ENCODE measurements around the gene AGPAT2. TPM values are rescaled to one million over a fixed set of nuclear protein-coding genes. Genes with fewer than 3 reads are reported as not detected.

AGPAT2 gene
- total RNA-seq, 1 experiment from 2014 or later = 40.2 TPM

DNA sequence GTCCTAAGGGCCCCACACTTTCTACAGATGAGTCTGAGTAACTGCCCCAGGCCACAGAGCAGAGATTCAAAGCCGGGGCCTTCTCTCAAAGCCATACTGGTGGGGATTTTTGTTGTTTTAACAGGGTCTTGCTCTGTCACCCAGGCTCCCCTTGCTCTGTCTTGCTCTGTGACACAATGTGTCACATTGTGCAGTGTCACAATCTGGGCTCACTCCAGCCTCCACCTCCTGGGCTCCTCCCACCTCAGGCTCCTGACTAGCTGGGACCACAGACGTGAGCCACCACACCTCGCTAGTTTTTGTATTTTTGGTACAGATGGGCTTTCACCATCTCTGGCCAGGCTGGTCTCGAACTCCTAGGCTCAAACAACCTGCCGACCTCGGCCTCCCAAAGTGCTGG, 8.6 kb downstream of the AGPAT2 start (continued):
- TF ChIP-seq, protein P1, sequence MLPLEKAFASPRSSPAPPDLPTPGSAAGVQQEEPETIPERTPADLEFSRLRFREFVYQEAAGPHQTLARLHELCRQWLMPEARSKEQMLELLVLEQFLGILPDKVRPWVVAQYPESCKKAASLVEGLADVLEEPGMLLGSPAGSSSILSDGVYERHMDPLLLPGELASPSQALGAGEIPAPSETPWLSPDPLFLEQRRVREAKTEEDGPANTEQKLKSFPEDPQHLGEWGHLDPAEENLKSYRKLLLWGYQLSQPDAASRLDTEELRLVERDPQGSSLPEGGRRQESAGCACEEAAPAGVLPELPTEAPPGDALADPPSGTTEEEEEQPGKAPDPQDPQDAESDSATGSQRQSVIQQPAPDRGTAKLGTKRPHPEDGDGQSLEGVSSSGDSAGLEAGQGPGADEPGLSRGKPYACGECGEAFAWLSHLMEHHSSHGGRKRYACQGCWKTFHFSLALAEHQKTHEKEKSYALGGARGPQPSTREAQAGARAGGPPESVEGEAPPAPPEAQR (CRISPR knock-in tag; IDR thresholded peaks at IDR 0.05) = no peak
- no peak for TF ChIP-seq ZNF263 (CRISPR knock-in tag; IDR thresholded peaks at IDR 0.05; ENCODE audit: low read depth)
- TF ChIP-seq, protein P2, sequence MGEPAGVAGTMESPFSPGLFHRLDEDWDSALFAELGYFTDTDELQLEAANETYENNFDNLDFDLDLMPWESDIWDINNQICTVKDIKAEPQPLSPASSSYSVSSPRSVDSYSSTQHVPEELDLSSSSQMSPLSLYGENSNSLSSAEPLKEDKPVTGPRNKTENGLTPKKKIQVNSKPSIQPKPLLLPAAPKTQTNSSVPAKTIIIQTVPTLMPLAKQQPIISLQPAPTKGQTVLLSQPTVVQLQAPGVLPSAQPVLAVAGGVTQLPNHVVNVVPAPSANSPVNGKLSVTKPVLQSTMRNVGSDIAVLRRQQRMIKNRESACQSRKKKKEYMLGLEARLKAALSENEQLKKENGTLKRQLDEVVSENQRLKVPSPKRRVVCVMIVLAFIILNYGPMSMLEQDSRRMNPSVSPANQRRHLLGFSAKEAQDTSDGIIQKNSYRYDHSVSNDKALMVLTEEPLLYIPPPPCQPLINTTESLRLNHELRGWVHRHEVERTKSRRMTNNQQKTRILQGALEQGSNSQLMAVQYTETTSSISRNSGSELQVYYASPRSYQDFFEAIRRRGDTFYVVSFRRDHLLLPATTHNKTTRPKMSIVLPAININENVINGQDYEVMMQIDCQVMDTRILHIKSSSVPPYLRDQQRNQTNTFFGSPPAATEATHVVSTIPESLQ (CRISPR knock-in tag; IDR thresholded peaks at IDR 0.05) = no peak
- no peak for TF ChIP-seq FOXJ3 (CRISPR knock-in tag; IDR thresholded peaks at IDR 0.05; ENCODE audit: borderline replicate concordance)
- TF ChIP-seq, protein P3, sequence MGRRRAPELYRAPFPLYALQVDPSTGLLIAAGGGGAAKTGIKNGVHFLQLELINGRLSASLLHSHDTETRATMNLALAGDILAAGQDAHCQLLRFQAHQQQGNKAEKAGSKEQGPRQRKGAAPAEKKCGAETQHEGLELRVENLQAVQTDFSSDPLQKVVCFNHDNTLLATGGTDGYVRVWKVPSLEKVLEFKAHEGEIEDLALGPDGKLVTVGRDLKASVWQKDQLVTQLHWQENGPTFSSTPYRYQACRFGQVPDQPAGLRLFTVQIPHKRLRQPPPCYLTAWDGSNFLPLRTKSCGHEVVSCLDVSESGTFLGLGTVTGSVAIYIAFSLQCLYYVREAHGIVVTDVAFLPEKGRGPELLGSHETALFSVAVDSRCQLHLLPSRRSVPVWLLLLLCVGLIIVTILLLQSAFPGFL (CRISPR knock-in tag; IDR thresholded peaks at IDR 0.05; ENCODE audit: borderline replicate concordance) = no peak
- TF ChIP-seq, protein P4, sequence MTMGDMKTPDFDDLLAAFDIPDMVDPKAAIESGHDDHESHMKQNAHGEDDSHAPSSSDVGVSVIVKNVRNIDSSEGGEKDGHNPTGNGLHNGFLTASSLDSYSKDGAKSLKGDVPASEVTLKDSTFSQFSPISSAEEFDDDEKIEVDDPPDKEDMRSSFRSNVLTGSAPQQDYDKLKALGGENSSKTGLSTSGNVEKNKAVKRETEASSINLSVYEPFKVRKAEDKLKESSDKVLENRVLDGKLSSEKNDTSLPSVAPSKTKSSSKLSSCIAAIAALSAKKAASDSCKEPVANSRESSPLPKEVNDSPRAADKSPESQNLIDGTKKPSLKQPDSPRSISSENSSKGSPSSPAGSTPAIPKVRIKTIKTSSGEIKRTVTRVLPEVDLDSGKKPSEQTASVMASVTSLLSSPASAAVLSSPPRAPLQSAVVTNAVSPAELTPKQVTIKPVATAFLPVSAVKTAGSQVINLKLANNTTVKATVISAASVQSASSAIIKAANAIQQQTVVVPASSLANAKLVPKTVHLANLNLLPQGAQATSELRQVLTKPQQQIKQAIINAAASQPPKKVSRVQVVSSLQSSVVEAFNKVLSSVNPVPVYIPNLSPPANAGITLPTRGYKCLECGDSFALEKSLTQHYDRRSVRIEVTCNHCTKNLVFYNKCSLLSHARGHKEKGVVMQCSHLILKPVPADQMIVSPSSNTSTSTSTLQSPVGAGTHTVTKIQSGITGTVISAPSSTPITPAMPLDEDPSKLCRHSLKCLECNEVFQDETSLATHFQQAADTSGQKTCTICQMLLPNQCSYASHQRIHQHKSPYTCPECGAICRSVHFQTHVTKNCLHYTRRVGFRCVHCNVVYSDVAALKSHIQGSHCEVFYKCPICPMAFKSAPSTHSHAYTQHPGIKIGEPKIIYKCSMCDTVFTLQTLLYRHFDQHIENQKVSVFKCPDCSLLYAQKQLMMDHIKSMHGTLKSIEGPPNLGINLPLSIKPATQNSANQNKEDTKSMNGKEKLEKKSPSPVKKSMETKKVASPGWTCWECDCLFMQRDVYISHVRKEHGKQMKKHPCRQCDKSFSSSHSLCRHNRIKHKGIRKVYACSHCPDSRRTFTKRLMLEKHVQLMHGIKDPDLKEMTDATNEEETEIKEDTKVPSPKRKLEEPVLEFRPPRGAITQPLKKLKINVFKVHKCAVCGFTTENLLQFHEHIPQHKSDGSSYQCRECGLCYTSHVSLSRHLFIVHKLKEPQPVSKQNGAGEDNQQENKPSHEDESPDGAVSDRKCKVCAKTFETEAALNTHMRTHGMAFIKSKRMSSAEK (CRISPR knock-in tag; IDR thresholded peaks at IDR 0.05; ENCODE audit: borderline replicate concordance) = no peak
- TF ChIP-seq, protein P5, sequence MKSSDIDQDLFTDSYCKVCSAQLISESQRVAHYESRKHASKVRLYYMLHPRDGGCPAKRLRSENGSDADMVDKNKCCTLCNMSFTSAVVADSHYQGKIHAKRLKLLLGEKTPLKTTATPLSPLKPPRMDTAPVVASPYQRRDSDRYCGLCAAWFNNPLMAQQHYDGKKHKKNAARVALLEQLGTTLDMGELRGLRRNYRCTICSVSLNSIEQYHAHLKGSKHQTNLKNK (CRISPR knock-in tag; IDR thresholded peaks at IDR 0.05) = no peak
- TF ChIP-seq NFE2L1 (CRISPR knock-in tag; IDR thresholded peaks at IDR 0.05) = no peak

DNA sequence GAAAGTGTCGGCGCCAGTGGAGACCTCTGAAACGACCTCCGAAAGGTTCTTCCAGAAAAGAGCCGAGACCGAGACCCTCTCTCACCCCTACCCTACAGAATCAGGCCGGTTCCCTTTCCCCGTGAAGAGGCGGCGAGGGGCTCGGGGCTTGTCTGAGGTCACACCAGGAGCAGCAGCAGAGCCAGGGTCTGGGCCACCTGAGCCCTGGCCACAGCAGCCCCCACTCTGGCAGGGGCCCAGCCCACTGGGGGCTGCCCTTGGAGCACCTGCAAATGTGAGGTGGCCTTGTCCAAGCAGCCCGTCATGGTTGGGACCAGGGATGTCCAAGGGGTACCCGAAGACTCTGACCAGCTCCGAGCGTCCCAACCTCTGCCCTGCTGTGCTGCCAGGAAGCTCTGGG, 9.2 kb downstream of the AGPAT2 start:
- Mint-ChIP-seq H3K36me3 (no peaks in the 10 kb centered on the region), H3K27me3 (ENCODE audit: low read depth) (no peaks in the 10 kb centered on the region), H3K9me3 (no peaks in the 10 kb centered on the region), H3K4me1 (peaks cover 5% of the 10 kb centered on the region; the same call in 1 of the 2 replicates), H3K27ac (no peak overlapping the region), H3K4me3 (no peak overlapping the region)
- ATAC-seq (no peak), DNase-seq (ENCODE audit: low spot score) (no peak)
- POLR2A ChIA-PET = no interaction called here
- CTCF ChIA-PET = no interaction called here
- TF ChIP-seq, protein P4 (CRISPR knock-in tag; IDR thresholded peaks at IDR 0.05; ENCODE audit: borderline replicate concordance) = no peak
- TF ChIP-seq, protein P2 (CRISPR knock-in tag; IDR thresholded peaks at IDR 0.05) = no peak
- TF ChIP-seq, protein P6, sequence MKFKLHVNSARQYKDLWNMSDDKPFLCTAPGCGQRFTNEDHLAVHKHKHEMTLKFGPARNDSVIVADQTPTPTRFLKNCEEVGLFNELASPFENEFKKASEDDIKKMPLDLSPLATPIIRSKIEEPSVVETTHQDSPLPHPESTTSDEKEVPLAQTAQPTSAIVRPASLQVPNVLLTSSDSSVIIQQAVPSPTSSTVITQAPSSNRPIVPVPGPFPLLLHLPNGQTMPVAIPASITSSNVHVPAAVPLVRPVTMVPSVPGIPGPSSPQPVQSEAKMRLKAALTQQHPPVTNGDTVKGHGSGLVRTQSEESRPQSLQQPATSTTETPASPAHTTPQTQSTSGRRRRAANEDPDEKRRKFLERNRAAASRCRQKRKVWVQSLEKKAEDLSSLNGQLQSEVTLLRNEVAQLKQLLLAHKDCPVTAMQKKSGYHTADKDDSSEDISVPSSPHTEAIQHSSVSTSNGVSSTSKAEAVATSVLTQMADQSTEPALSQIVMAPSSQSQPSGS (CRISPR knock-in tag; IDR thresholded peaks at IDR 0.05; ENCODE audit: borderline replicate concordance, low read depth) = no peak
- TF ChIP-seq SMAD3 (CRISPR knock-in tag; IDR thresholded peaks at IDR 0.05; ENCODE audit: borderline replicate concordance) = no peak
- TF ChIP-seq, protein P7, sequence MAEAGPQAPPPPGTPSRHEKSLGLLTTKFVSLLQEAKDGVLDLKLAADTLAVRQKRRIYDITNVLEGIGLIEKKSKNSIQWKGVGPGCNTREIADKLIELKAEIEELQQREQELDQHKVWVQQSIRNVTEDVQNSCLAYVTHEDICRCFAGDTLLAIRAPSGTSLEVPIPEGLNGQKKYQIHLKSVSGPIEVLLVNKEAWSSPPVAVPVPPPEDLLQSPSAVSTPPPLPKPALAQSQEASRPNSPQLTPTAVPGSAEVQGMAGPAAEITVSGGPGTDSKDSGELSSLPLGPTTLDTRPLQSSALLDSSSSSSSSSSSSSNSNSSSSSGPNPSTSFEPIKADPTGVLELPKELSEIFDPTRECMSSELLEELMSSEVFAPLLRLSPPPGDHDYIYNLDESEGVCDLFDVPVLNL (CRISPR knock-in tag; IDR thresholded peaks at IDR 0.05; ENCODE audit: borderline replicate concordance, low read depth) = no peak
- TF ChIP-seq, protein P8, sequence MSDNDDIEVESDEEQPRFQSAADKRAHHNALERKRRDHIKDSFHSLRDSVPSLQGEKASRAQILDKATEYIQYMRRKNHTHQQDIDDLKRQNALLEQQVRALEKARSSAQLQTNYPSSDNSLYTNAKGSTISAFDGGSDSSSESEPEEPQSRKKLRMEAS (CRISPR knock-in tag; IDR thresholded peaks at IDR 0.05) = no peak

Data from WTC11 (cell line).